ENCODE results near the gene TGFBR3. TPM values are rescaled to one million over a fixed set of nuclear protein-coding genes. Genes with fewer than 3 reads are reported as not detected.

The TGFBR3 gene
- total and polyA plus RNA-seq, 9 of the 15 experiments (the other 6 are each of a cell fraction or from before 2014, with no cell fraction given) = 3.6 to 32.4 (median 15.6) TPM

- TF ChIP-seq ARID4B (CRISPR knock-in tag; IDR thresholded peaks at IDR 0.05) (peak; percentile 65; the same call in 1 of the 2 replicates), RBBP5 (IDR thresholded peaks at IDR 0.05; ENCODE audit: borderline replicate concordance, insufficient read depth, low read length, poor library complexity, severe bottlenecking) (peak; percentile 81), ZKSCAN3 (CRISPR knock-in tag; IDR thresholded peaks at IDR 0.05) (no peak), ERF (CRISPR knock-in tag; IDR thresholded peaks at IDR 0.05) (no peak), PRDM10 (IDR thresholded peaks at IDR 0.05; ENCODE audit: partially characterized antibody) (peak; percentile 86), TFAP4 (CRISPR knock-in tag; IDR thresholded peaks at IDR 0.05; ENCODE audit: borderline replicate concordance) (peak; percentile 84; the same call in 1 of the 2 replicates), HOXB6 (CRISPR knock-in tag; IDR thresholded peaks at IDR 0.05; ENCODE audit: borderline replicate concordance) (no peak), IRF9 (tag; IDR thresholded peaks at IDR 0.05) (no peak), TCF7L2 (IDR thresholded peaks at IDR 0.05; ENCODE audit: low read depth, low read length) (no peak), HOMEZ (CRISPR knock-in tag; IDR thresholded peaks at IDR 0.05) (no peak), TGIF2 (CRISPR knock-in tag; IDR thresholded peaks at IDR 0.05) (no peak), ZNF586 (CRISPR knock-in tag; conservative IDR thresholded peaks at IDR 0.05) (no peak), HDAC8 (tag; IDR thresholded peaks at IDR 0.05) (0 out of 2 replicates have a peak, but pooled peaks have one; percentile 39), RB1 (IDR thresholded peaks at IDR 0.05; ENCODE audit: low read depth) (peak; percentile 70; the same call in 1 of the 2 replicates), GTF2A2 (tag; IDR thresholded peaks at IDR 0.05) (no peak)
Observed at GRCh38 chr1:91885716-91886506, at the start of gene TGFBR3 (continued).
